ENCODE data around the gene LPCAT3. TPM values are rescaled to one million over a fixed set of nuclear protein-coding genes. Genes with fewer than 3 reads are reported as not detected.

LPCAT3 gene
- polyA plus RNA-seq, 1 donor, result 20.1 TPM

GRCh38 chr12:6963791-6964413 lies 54.4 kb downstream of the LPCAT3 start:
- no peak for DNase-seq (ENCODE audit: low read depth)

GRCh38 chr12:6963016-6963731 lies 55.1 kb downstream of the LPCAT3 start:
- DNase-seq (ENCODE audit: low read depth), result no peak

- no peak for DNase-seq (ENCODE audit: low read depth)
Observed at GRCh38 chr12:6962285-6963015, 55.8 kb downstream of the LPCAT3 start.

- DNase-seq (ENCODE audit: low read depth), result no peak
Observed at GRCh38 chr12:6961695-6962284, 56.5 kb downstream of the LPCAT3 start.

- no peak for DNase-seq (ENCODE audit: low read depth)
Observed at GRCh38 chr12:6961278-6961694, 57.0 kb downstream of the LPCAT3 start.

GRCh38 chr12:6960593-6961277 lies 57.5 kb downstream of the LPCAT3 start:
- DNase-seq (ENCODE audit: low read depth), result no peak

GRCh38 chr12:6959805-6960592 lies 58.3 kb downstream of the LPCAT3 start:
- no peak for DNase-seq (ENCODE audit: low read depth)

- no peak for DNase-seq (ENCODE audit: low read depth)
Observed at GRCh38 chr12:6959058-6959804, 59.0 kb downstream of the LPCAT3 start.

- DNase-seq (ENCODE audit: low read depth), result no peak
Observed at GRCh38 chr12:6958609-6959057, 59.6 kb downstream of the LPCAT3 start.

- DNase-seq (ENCODE audit: low read depth), result no peak
Observed at GRCh38 chr12:6957741-6958608, 60.3 kb downstream of the LPCAT3 start.

GRCh38 chr12:6957151-6957701 lies 61.0 kb downstream of the LPCAT3 start:
- no peak for DNase-seq (ENCODE audit: low read depth)

- no peak for DNase-seq (ENCODE audit: low read depth)
Observed at GRCh38 chr12:6956021-6956727, 62.1 kb downstream of the LPCAT3 start.

- DNase-seq (ENCODE audit: low read depth), result no peak
Observed at GRCh38 chr12:6955108-6956020, 62.9 kb downstream of the LPCAT3 start.

GRCh38 chr12:6954316-6955107 lies 63.8 kb downstream of the LPCAT3 start:
- DNase-seq (ENCODE audit: low read depth), result no peak

GRCh38 chr12:6953442-6954315 lies 64.6 kb downstream of the LPCAT3 start:
- DNase-seq (ENCODE audit: low read depth), result peak; percentile 73

All from forelimb muscle (tissue), 1 donor.